ENCODE results near the gene WBP4.

DNA sequence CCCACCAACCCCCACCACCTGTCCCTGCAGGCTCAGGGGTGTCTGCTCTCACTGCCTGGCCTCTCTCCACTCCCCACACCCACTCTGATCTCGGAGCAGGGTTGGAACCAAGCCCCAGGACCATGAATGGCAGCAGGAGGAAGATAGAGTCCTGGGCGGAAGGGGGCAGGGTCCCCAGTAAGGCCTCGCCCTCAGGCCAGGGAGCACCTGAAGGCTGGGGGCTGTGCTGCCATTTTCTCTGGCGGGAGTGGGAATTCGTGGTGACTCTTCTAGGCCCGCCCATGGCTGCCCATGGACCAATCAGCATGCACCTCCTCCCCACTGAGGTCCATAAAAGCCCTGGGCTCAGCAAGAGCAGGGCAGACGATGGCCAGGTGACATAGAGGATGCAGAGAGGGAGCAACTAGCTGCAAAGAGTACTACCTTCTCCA is 46.3 kb downstream of the WBP4 start:
- TF ChIP-seq TAF1 (IDR thresholded peaks at IDR 0.05; ENCODE audit: low read depth), result no peak
- no peak for TF ChIP-seq NFIC (IDR thresholded peaks at IDR 0.05)

Data from Ishikawa (cell line).